H7 (cell line): ENCODE results near the gene TBCB. TPM values are rescaled to one million over a fixed set of nuclear protein-coding genes. Genes with fewer than 3 reads are reported as not detected.
A peak's percentile ranks its signal among the peaks of the same experiment; 100 is the strongest.

Experiments used
- DNase-seq: peaks from one replicate; pipeline ENCODE4 v3.0.0; 2012
- H3K27me3 ChIP-seq: 2 replicates; pipeline ENCODE4 v1.6.0; 2011; ENCODE audit warnings: mild to moderate bottlenecking, low read length; ENCODE audit not compliant: control insufficient read depth, insufficient read depth
- H3K36me3 ChIP-seq: replicated peaks from 2 replicates; pipeline ENCODE4 v1.5.1; 2011; ENCODE audit warnings: low read length; ENCODE audit not compliant: control insufficient read depth, insufficient read depth
- H3K4me3 ChIP-seq: 2 replicates; pipeline ENCODE4 v1.5.1; 2011; ENCODE audit warnings: low read depth, mild to moderate bottlenecking, control low read depth, low read length, moderate library complexity; ENCODE audit not compliant: insufficient read depth
- total RNA-seq: library from RNA; depleted of rRNA; stranded (reverse); fragments of >200 nt; shearing (Covaris generic); gene quantifications from 2 replicates; pipeline ENCODE4 v1.2.3, GENCODE V29; 2014

The TBCB gene
- total RNA-seq, 1 experiment from 2014 or later = 202 TPM

DNA sequence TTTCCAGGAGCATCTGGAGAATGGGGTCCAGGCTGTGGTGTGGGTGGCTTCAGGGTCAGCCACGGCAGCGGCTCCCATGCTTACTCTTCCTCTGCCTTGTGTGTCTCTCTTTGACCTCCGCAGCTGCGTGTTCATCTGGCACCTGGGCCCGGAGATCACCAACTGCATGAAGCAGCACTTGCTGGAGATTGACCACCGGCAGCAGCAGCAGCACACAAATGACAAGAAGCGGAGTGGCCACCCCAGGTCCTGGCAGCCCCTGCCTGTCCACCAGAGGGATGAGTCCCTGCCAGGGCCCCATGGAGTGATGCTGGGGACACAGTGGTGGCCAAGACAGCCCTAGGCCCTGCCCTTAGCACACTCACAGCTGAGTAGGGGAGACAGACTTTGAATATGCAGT, 22.7 kb upstream of the TBCB start:
- Histone ChIP-seq H3K4me3 (no peak overlapping the region), H3K36me3 (peaks cover 43% of the 10 kb centered on the region), H3K27me3 (no peaks in the 10 kb centered on the region)
- no peak for DNase-seq

DNA sequence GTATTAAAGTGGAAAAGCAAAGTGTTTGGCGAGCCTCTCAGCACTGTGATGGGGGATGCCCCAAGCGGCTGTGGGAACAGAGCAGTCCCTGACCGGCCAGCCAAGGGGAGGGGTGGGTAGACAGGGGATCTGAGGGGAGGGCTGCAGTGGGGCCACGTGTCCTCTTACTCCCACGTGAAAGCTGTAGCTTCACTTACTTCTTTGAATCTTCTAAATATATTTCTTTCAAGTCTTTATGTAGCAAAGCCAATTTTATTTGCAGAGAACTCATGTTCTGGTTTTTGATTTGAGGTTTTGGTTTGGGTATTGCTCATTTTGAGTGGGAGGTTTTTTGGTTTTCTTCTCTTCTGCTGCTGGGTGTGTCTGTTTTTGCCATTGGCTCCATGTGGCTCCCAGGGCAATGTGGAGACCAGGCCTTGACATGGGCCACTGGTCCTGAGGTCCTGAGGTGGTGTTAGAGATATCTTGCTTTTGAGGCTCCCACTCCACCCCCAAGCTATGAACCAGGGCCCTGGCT, 22.1 kb upstream of the TBCB start:
- DNase-seq = no peak
- H3K27me3 ChIP-seq = no peaks in the 10 kb centered on the region
- peaks cover 42% of the 10 kb centered on the region for H3K36me3 ChIP-seq
- H3K4me3 ChIP-seq = no peak overlapping the region

DNA sequence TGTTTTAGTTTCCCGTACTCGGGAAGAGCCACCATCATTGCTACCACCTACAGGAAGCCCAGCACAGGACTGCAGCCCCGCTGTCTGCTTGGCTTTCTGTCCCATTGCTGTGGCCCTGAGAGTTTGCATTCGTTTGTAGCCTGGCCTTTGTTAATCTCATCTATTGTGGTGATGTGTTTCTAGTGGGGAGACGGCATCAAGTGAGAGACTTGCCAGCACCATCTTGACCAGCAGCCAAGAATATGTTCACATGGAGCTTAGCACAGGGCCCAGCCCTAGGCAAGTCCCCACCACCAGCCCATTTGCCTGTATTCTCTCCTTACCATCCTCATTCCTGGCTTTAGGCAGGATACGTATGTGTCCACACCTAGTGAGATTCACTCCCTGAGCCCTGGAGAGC, 21.6 kb upstream of the TBCB start:
- H3K27me3 ChIP-seq = no peaks in the 10 kb centered on the region
- H3K36me3 ChIP-seq = peaks cover 39% of the 10 kb centered on the region
- no peak for DNase-seq
- H3K4me3 ChIP-seq = no peak overlapping the region

DNA sequence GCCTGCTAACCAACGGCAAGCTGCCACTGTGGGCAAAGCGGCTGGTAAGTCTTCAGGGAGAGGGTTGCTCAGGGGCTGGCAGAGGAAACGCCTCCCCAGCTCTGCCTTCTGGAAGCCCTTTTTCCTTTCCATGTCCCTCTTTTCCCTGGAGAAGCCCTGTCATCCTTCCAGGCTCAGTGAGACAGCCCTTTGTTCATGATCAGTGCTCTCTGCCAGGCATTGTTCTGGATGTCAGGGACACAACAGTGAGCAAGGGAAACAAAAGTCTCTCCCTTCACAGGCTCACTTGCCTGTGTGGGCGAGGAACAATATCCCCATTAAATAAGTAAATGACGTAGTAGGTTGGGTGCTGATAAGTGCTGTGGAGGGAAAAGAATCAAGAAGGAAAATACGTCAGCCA, 18.2 kb upstream of the TBCB start:
- no peak overlapping the region for H3K4me3 ChIP-seq
- DNase-seq = no peak
- no peaks in the 10 kb centered on the region for H3K27me3 ChIP-seq
- H3K36me3 ChIP-seq = peaks cover 35% of the 10 kb centered on the region

DNA sequence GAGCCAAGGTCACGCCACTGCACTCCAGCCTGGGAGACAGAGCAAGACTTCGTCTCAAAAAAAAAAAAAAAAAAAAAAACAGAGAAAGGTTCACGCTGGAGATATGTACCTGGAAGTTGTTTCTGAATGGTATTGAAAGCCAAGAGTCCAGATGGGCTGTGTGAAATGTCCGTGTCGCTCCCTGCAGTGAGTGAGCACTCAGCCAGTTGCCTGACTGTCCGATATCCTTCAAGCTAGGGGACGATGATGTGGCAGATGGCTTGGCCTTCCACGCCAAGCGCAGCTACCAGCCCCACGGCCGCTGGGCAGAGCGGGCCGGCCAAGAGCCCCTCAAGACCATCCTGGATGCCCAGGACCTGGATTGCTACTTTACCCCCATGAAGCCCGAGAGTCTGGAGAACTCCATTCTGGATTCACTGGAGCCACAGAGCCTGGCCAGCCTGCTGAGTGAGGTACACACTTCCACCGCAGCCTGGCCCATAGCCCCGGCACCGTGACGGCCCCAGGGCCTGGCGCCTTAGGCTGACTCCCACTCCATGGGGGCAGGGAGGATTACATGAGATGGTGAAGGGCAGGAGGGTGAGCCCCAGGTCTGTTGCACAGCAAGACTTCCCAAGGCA, 16.0 kb upstream of the TBCB start:
- H3K4me3 ChIP-seq = no peak overlapping the region
- H3K36me3 ChIP-seq = peaks cover 45% of the 10 kb centered on the region
- H3K27me3 ChIP-seq = no peaks in the 10 kb centered on the region
- DNase-seq = no peak

DNA sequence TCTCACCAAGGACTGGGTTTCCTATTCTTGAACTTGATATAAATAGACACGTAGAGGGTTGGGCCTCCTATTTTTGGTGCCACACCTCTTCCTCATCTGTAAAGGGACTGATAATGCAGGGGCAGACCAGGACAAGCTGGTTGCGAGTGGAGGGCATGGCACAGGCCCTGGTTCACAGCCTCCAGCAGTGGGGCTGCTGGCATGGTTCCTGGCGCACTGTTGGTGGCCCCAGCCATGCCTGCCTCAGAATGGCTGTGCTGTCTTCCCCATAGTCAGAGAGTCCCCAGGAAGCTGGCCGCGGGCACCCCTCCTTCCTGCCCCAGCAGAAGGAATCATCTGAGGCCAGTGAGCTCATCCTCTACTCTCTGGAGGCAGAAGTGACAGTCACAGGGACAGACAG, 14.8 kb upstream of the TBCB start:
- Histone ChIP-seq H3K27me3 (no peaks in the 10 kb centered on the region), H3K36me3 (peaks cover 46% of the 10 kb centered on the region), H3K4me3 (no peak overlapping the region)
- no peak for DNase-seq

DNA sequence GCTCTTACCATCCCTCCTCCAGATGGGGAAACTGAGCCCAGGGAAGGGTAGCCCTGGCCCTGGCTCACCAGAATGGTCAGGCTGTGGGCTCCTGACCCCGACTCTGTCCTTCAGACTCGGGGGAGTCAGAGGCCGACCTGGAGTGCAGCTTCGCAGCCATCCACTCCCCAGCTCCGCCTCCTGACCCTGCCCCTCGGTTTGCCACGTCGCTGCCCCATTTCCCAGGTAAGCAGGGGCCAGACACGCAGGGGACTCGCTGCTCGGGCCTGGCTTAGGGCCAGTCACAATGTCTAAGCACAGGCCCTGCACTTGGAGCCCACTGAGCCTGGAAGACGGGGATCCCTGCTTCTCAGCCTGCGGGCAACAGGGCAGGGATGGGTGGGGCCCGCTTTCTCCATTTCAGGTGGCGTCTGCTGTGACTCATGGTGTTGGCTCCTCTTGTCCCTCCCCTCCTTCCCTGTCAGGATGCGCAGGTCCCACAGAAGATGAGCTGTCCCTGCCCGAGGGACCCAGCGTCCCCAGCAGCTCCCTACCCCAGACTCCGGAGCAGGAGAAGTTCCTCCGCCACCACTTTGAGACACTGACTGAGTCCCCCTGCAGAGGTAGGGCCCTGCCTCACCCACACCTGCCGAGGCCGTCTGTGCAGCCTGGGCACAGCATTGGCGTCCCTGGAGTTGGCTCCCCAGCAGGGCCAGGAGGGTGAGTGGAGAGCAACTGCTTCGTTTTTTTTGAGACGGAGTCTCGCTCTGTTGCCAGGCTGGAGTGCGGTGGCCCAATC, 13.5 kb upstream of the TBCB start:
- no peak for DNase-seq
- Histone ChIP-seq H3K4me3 (no peak overlapping the region), H3K27me3 (no peaks in the 10 kb centered on the region), H3K36me3 (peaks cover 43% of the 10 kb centered on the region)

DNA sequence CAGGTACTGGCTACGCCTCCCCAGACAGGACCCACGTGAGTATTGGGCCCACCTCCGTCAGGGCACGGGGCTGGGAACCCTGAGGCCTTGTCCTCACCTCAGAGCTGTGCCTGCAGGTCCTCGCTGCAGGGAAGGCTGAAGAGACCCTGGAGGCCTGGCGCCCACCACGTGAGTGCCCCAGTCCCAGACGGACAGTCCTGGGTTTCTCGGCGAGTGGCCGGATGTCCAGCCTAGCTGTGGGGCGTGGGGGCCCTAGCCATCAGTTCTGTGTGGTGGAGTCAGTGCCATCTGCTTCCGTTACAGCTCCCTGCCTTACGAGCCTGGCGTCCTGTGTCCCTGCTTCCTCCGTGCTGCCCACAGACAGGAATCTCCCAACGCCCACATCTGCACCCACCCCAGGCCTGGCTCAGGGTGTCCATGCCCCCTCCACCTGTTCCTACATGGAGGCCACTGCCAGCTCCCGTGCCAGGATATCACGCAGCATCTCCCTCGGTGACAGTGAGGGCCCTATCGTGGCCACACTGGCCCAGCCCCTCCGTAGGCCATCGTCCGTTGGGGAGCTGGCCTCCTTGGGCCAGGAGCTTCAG, 12.1 kb upstream of the TBCB start:
- peaks cover 39% of the 10 kb centered on the region for H3K36me3 ChIP-seq
- DNase-seq = no peak
- no peak overlapping the region for H3K4me3 ChIP-seq
- no peaks in the 10 kb centered on the region for H3K27me3 ChIP-seq

DNA sequence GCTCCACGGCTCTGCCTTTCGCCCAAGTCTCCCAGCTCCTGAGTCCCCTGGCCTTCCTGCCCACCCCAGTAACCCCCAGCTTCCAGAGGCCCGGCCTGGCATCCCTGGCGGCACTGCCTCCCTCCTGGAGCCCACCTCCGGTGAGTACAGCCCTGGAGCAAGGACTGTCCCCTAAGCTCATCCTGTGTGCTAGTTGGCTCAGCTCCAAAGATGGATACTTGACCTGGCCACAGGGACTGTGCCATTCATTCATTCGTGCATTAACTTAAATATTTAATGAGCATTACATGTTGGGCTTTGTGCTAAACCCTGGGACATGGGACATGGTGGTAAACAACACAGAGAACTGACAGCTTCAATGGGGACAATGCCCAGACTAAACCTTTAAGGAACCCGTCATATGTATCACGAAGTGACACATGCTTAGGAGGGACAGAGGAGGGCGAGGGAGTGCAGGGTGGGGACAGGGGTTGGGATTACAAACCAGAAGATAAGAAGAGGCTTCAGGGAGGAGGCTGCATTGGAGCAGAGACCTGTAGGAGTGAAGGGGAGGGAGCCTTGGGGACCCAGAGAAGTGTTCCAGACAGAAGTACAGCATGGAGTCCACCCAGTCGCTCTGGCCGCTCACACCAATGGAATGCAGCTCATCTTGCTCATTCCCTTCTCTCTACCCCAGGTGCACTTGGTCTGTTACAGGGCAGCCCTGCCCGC, 11.3 kb upstream of the TBCB start:
- Histone ChIP-seq H3K27me3 (no peaks in the 10 kb centered on the region), H3K4me3 (no peak overlapping the region), H3K36me3 (peaks cover 36% of the 10 kb centered on the region)
- no peak for DNase-seq

DNA sequence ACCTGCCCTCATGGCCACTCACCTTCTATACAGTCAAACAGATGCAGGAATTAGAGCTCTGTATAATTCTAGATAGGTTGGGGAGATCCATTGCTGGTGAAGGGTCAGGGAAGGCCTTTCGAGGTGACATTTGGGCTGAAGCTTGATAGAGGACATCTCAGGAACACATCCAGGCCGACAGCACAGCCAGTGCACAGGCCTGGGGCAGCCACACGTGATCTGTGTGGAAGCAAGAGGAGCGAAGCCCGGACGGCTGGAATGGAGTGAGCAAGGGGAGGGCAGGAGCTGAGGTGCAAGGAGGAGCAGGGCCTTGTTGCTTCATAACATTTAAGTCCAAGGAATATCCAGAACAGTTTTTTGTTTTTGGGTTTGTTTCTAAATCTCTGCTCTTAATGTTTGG, 8.8 kb upstream of the TBCB start:
- no peak for DNase-seq
- H3K36me3 ChIP-seq = peaks cover 26% of the 10 kb centered on the region
- no peak overlapping the region for H3K4me3 ChIP-seq
- H3K27me3 ChIP-seq = no peaks in the 10 kb centered on the region

DNA sequence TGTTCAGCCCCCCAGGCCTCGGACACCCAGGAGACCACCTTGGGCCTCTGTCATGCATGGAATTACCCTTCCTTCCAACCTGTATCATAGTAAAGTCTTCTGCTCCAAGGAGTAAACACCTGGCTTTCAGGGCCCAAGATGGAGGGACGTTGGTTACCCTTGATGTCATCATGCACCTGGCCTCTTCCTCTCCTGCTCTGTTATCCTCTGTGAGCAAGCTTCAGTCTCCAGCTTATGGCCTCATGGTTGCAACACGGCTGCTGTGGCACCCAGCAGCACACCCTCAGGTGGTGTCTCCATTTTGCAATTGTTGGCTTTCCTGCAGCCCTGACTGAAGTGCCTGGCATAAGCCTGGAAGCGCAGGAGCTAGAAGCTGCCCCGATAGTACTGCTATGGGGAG, 8.3 kb upstream of the TBCB start:
- Histone ChIP-seq H3K27me3 (no peaks in the 10 kb centered on the region), H3K4me3 (no peak overlapping the region), H3K36me3 (peaks cover 25% of the 10 kb centered on the region)
- no peak for DNase-seq

DNA sequence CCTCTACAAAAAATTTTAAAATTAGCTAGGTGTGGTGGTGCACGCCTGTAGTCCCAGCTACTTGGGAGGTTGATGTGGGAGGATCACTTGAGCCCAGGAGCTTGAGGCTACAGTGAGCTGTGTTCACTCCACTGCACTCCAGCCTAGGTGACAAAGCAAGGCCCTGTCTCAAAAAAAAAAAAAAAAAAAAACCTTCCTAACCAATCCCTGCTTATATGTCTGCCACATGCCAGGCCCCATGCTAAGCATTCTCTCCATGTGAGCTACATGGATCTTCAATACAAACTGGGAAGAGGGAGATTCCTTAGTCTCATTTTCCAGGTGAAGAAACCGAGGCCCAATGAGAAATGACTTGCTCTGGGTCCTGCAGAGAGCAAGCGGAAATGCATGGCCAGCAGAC, 6.6 kb upstream of the TBCB start:
- H3K36me3 ChIP-seq = peaks cover 13% of the 10 kb centered on the region
- DNase-seq = no peak
- no peaks in the 10 kb centered on the region for H3K27me3 ChIP-seq
- no peak overlapping the region for H3K4me3 ChIP-seq

DNA sequence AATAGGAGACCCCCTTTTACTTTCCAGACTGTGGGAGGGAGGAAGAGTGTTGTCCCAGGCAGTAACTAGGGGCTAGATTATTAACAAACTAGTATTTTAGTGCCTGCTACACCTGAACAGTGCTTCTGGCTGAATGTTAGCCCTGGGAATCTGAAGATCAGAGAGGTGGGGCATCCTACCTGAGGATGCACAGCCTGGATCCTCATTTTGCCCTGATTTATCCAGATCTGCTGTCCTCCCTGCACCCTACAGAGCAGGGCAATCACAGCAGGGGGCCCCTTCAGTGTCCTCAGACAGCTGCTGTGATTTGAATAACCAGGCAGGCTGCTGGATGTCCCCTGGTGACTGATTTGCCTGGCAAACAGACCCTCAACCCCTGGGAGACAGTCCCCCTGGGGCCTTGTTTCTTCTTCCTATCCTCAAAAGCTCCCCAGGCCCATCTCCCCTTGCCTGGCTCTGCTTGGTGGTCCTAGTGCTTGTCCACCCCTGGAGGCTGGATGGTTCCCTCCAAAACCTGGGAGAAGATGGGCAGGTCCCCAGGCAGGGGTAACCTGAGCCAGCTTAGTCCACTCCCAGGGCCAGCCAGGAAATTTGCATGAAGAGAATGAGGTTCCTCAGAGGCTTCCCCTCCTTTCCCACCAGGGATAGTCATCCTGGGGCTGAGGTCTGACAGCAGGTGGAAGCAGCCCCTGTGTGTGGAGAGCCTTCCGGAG, 4.6 kb upstream of the TBCB start, which contains the start of gene OVOL3:
Gene OVOL3 (plus strand): TSS at position 657 of the 713 bp plus-strand sequence. CDS start 60 bp downstream, outside the sequence.
- peak; percentile 86 for DNase-seq
- H3K4me3 ChIP-seq = no peak within 1 kb of the TSS

DNA sequence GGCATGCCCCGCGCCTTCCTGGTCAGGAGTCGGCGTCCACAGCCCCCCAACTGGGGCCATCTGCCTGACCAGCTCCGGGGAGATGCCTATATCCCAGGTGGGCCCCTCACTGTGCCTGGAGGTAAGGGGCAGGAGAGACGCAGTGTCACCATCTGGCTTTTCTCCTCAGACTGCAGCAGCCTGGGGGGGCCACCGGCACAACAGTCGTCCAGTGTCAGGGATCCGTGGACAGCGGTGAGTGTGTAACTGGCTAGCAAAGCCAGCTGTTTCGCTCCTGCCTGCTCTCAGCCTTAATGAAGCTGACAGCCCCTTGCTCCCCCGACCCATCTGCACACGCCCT, 4.1 kb upstream of the TBCB start:
- Histone ChIP-seq H3K27me3 (no peaks in the 10 kb centered on the region), H3K4me3 (no peak overlapping the region), H3K36me3 (peaks cover 5% of the 10 kb centered on the region)
- DNase-seq = no peak

More for the DNA sequence above, 4.6 kb upstream of the TBCB start, which contains the start of gene OVOL3:
- Histone ChIP-seq H3K27me3 (no peaks in the 10 kb centered on the region), H3K36me3 (peaks cover 3% of the 10 kb centered on the region)
